HG03520 (cell line): ENCODE results near the gene TFCP2L1.

Source experiments
- ATAC-seq: cut with Tn5 transposase; IDR thresholded peaks from one replicate; pipeline ENCODE4 v1.9.1; 2021; ENCODE audit warnings: mild to moderate bottlenecking, moderate library complexity; ENCODE audit not compliant: unreplicated experiment

The TFCP2L1 gene

DNA sequence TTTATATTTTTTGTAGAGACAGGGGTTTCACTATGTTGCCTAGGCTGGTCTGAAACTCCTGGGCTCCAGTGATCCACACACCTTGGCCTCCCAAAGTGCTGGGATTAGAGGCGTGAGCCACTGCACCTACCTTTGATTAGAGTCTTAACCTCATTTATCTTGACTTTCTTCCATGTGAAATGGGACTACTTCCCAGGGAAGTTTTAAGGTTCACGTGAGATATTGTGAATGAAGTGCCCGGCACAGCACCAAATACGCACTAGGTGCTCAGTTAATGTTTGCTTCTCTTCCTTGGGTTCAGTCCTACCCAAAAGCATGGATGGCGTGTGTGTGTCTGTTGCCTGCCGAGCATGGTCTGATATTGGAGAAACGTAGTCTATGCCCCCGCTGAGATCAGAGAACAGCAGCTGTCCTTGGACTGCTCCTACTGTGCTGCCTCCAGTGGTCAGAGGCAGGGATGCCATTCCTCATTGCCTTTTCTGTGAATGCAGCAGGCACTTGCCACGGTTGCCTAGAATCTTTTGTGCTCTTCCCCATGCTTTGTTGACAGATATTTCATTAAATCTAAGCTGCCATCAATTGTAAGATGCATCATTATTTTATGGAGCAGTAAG lies 12.3 kb upstream of the TFCP2L1 start:
- peak; percentile 55 for ATAC-seq

DNA sequence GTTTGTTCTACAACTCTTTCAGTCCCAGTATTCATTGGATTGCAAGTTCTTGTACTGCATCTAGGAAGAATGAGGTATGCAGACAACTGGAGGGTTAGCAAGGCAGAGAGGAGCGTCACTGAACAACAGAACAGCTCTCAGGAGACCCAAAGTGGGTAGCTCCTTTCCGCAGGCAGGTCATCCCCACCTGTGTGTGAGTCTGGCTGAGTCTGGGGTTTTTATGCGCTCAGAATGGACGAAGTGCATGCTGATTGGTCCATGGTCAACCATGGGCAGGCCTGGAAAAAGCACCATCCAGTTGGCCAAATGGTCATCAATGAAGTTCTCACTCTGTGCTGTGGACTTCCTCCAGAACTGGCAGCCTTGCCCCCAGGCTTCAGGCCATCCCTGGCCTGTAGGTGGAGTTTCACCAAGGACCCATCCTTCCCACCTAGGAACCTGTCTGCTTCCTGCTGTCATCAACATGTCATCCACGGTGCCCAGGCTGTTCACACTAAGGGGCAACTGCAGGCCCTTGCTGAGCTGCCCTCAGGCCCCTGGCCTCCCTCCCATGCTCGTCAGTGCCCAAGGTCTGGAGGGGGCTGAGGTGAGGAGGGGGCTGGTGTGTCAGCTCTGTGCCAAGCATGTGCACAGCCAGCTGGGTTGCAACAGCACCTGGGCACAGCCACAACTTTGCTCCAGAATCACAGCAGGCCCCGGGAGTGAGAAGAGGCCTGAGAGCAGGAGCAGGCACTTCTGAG lies 11.1 kb upstream of the TFCP2L1 start:
- ATAC-seq = no peak

DNA sequence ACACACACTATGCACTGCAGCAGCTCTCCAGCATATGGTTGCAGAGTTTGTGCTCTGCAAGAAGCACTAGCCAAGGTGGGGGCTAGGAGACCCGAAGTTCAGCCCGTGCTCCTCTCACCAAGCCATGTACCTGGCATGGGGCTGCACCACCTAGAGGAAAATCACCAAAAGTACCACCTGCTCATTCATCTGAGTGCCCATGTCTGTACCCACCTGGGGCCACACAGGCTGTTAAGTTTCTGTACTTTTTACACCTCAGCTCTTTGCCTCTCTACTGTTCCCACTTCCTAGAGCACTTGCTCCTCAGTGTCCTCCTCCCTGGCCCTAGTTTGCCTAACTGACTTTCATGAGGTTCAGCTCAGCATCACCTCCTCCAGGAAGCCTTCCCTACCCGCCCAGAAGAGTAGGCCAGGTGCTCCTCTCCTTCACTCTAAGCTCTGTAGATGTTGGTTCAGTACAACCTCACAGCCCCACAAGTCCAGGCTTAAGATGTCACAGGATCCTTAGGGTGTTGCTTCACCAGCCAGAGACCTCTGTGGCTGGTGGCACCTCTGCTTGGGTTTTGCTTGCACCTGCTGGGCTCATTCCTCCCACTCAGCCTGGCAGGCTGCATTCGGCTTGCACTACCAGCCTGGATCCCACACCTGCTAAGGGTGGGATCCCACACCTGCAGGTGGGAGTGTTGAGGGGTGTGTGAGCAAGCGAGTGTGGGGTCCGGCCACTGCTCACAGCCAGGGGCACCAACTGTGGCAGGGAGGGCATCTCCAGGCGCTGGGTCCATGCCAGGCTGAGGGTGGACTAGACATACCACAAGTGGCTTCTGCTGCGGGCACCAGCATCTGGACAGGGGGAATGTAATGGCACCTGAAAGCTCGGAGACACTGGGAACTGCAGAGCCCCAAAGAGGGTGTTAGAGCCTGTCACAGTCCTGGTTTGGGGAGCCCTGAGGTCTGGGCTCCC lies 10.2 kb upstream of the TFCP2L1 start:
- no peak for ATAC-seq

DNA sequence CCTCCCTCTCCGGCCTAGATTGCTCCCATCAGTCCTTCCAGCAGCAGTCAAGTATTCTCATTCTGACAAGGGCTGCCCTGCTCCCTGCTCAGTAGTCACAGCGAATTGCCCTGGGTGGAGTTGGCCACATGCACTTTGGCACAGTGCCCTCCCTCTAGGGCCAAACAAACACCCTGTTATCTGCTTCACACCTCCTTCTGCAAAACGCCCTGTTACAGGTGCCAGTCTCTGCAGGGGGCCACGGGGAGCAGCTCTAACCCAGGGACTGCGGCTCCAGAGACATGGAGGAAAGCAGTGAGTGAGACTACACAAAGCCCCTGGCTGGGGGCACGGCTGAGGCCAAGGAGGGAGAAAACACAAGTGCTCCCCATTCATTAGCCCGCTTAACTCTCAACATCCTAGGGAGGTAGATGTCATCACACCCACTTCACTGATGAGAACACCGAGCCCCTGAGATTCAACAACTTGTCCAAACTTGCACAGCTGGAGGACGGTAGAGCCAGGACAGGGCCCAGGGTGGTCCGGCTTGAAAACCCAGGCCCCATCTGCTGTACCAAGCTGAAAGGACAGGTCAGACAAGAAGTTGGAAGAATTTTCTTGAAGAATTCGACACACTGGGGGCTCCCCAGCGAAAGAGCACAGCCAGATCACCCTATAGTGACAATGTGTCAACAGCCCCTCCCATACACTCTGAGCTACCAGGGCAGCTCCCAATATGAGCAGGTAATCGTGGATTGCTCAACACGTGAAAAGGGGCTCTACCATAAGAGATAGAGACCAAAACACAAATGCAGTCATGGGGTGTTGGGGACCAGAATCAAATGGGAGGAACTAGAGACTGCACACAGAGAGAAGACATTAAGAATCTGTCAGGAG lies 8.7 kb upstream of the TFCP2L1 start:
- no peak for ATAC-seq

DNA sequence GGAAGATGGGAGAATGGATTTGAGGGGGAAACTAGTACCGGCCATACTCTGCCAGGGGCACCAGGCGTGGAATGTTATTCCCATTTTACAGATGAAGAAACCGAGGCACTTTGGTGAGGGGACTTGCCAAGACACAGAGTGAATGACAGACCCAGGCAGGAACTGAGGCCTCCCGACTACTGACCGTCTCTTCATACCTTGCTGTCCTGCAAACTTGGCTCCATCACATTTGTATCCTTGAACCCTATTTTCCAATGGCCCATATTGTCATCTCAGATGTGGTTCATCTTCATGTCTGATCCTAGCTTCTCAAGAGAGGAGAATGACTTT lies 6.2 kb upstream of the TFCP2L1 start:
- ATAC-seq = no peak

DNA sequence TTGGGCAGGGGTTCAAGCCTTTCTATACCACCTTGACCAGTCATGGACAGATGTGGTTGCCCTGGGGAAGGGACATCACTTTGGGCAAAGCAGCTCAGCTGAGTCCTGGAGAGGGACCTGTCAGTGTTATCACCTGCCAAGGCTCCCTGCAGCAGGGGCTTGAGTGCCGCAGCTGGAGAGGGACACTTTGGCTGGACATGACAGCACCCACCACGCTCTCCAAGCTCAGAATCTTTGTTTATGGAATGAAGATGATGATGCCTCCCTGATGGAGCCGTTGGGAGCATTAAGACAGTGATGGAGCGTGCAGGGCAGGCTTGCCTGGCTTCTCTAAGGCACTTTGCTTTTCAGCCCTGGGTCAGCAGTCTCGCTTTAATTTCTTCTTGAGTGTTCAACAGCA lies 4.3 kb upstream of the TFCP2L1 start:
- ATAC-seq = no peak

DNA sequence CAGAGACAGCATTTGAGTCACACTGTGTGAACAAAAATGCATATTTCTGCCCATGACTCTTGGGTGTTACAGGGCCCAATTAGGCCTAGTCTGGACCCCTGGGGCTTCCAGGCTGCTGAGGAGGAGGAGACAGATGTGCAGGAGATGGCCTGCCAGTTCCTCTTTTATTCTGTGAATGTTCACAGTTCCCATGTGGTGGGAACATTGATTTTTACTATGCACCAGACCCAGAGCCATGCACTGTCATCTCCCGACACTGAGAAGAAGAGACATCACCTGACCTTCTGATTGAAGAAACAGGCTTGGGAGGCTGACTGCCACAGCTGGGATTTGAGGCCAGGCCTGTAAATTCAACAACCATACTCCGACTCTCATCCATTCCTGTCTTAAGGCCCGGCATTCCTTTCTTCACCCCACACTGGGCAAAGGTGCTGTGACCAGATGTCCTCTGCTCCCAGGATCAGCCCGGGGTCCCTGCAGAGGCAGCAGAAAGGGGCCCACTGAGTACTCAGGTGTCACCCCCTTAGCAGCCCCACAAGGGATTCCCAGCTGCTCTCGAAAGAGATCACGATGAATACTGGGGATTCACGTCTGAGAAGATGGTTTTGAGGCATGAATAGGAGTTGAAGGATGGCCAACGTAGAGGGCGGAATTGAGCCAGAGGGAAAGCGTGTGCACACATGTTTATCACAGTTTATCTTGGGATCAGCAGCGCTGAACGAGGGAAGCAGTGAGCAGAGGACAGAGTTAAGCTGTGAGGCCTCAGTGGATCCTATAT lies 3.6 kb upstream of the TFCP2L1 start:
- no peak for ATAC-seq

DNA sequence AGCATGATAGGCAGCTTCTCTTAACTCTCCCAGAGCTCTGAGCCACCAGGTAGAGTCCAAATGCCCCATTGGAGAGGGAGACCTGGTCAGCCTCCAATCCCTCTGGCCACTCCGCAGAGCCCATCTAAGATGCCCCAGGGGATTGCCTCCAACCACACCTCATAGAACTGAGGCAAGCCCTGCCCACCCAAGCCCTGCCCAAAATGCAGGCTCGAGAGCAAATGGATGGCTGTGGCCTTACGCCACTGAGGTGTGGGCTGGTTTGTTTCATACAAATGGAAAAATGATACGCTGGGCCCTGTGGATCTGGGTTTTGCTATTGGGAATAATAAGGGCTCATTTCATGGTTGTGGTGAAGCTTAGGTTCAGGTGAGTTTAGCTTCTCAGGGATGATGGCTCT lies 3.0 kb upstream of the TFCP2L1 start:
- ATAC-seq = no peak

DNA sequence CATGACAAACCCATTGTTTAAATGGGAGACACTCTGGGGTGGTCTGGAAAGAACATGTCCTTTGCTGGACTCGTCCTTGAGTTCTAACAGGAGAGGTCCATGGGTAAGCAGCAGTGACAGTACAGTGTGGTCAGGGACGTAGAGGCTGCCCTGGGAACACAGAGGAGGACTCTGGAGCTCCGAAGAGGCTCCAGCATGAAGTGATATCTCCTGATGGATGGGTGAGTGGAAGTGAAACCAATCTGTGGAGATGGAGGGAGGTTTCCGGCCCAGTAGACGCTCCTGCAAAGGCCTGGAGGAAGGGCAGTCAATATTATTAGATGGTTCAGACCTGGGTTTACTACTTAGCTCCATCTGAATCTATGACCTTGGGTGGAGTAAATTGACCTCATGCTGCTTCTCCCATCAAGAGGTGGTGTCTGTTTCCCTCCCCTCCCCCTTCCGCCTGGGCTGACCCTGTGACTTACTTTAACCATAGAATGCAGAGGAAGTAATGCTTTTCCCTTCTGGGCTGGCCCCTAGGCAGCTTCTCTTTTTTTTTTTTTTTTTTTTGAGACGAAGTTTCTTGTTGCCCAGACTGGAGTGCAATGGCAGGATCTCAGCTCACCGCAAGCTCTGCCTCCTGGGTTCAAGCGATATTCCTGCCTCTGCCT lies 2.3 kb upstream of the TFCP2L1 start:
- no peak for ATAC-seq

DNA sequence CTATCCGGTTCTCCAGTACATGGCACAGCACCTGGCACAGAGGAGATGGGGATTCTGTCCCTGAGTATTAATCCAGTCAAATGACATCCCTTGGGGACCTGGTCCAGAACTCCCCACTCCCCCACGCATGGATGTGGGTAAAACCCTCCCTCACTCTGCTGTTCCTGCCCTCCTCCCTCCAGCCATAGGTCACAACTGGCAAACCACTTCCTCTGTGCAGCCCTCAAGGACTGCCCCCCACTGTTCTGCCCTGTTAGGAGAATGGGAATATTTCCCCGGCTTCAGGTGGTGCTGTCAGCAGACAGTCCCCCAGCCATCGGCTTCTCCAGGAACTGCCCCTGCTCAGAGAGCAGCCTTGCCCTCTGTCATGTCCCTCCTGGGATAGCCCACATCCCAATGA lies 1.5 kb upstream of the TFCP2L1 start:
- no peak for ATAC-seq

DNA sequence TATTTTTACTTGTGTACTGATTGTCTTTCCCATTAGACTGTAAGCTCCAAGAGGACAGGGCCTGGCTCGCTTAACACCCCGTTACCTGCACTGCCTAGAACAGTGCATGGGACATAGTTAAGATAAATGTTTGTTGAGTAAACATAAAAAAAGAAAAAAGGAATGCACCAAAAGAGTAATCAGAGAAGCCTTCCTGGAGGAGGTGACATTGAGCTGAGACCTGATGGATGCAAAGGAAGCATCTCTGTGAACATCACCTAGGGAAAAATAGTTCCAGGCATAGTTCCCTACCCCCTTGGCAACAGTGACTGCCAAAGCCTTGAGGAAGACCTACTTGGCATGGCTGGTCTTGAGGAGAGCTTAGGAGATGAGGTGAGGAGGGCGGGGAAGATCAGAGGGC lies 924 bp upstream of the TFCP2L1 start:
- no peak for ATAC-seq

DNA sequence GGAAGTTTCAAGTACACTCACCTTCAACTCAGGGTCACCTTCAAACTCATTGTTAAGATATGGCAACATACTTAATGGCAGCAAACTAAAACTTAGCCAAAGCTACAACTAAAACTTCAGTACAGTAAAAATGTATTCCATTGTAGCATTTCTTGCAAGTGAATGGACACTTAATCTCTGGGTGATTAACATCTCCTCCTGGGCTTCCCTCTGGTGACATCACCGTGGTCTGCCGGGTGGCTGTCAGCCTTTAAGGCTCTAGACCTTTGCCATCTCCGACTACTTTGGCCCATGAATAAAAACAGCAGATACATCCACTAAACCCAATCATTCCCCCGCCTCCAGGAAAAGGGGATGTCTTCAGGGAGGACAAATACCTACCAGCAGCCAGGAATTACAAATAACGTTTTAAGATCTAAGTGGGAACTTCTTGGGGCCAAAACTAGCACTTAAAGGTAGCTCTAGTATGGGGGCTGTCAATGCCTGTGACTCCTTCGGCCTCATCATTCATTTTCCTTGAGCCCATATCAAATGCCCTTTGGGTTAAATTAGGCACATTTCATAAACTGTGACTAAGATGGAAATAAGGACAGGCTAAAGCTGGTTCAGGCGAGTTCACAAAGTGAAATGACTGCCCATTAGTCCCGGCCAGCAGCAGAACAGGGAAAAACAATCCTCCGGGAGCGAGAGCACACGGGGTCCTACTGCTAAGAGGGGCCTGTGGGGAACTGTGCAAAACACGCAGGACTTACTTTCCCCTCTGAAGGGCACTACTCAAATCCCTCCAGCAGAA lies 1.1 kb downstream of the TFCP2L1 start:
- ATAC-seq = no peak

DNA sequence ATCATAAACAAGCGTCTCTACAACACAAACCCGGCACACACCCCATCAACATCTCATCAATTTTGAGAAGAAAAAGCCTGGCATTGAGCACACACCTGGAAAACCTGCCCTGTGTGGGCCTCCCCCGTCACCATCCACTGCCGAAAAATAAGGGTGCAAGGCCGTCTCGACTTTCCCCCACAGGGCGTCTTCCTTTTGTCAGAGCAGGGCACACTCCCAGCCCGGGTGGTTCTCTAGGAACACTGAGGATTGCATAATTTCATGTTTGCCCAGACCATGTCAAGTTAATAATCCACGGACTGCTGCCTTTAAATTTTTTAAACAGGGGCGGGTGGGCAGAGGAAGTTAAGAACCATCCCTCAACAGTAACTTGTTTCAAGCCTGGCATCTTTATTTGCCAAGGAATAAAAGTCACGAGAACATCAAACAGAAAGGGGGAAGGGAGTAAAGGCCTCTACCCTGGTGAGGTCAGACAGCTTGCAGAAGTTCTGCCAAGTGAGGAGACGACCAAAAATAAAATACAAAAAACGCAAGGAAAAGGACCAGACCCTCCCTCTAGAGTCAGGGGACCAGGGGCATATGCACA lies 2.1 kb downstream of the TFCP2L1 start:
- ATAC-seq = no peak

DNA sequence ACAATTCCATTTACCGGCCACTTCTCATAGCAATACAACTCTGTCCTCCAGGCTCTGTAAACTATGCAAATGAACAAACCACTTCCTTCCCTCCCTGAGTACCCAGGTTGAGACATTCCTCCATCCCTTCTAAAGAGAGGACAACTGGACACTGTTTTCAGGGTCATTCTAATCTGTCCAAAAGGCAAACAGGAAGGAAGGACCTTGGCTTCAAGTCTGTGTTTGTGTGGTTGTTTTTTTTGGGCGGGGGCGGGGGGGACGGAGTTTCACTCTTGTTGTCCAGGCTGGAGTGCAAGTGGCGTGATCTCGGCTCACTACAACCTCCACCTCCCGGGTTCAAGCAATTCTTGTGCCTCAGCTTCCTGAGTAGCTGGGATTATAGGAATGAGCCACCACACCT lies 3.3 kb downstream of the TFCP2L1 start:
- no peak for ATAC-seq

DNA sequence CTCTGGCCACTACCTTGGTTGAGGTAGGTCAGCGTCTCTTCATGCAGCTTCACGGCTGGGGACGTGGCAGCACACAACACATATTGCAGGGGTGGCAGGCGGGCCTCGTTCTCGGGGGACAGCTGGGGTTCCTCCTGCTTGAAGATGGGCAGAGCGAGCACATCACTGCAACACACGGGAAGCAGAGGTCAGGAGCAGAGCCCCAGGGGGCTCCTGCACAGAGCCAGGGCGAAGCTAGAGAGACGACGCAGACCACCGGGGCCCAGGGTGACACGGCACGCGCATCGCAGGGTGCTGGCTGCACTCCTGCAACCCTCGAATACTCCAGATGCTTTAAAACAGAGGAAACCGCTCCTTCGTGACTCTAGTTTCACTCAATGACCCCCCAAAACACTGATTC lies 3.9 kb downstream of the TFCP2L1 start:
- ATAC-seq = no peak

DNA sequence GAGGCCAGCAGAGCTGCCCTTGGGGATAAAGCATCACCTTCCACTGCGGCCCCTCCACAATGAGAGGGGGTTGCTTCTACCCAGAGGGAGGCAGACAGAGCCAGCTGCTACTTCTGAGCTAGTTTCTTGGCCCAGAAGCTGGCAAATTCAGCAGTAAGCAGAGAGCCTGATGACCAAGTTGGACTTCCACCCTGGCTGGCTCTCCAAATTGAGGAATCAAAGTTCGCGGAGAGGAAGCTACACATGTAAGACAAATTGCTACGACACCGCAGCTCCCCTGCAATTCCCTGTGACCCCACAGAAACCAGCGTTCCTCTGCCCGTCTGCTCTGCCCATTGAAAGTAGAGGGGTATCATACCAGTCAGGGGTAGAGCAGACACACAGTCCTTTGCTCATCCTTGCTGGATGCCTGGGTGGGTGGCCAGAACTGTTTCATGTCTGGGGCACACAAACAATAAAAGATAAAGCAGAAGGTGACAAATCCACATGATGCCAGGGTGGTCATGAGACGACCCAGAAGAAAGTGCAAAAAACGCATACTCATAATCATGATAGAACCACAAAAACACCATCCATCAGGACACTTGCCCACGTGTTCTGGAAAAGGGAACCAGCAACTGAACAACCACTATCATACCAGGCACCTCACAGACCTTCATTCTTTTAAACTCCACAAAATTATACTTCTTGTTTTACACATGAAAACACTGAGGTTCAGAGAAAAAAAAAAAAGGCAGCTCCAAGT lies 5.4 kb downstream of the TFCP2L1 start:
- no peak for ATAC-seq

DNA sequence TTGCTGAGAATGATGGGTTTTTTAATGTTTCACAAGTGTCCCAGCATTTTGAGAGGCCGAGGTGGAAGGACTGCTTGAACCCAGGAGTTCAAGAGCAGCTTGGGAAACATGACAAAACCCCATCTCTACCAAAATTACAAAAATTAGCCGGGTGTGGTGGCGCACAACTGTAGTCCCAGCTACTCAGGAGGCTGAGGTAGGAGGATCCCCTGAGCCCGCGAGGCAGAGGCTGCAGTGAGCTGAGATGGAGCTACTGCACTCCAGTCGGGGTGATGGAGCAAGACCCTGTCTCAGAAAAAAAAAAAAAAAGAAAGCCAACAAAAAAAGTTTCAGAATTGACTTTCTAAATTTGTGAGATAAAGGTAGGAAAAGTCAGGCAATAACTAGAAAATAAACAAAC lies 8.7 kb downstream of the TFCP2L1 start:
- no peak for ATAC-seq

DNA sequence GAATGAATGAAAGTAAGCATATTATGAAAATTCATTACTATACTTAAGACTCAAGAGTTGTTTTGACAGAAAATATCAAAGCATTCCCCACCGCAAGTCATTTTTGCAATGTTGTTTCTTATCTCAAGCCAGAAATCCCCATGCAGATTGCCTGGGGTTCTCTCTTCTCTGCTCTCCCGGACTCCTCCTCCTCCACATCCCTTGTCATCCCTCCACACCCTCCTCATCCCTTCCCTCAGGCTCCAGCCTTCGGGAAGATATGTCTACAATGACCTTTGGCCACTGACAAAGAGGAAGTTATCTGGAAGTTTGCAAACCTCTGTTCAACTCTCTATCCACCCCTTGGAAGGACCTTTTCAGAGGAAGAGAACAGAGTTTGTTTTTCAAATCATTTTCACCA lies 11.9 kb downstream of the TFCP2L1 start:
- no peak for ATAC-seq
